ENCODE data around the gene OR10H3.

The OR10H3 gene

GRCh38 chr19:15737722-15738121 is at the start of gene OR10H3:
TSS of gene OR10H3 (plus strand) at chr19:15737985. CDS start at chr19:15741393, 3,408 bp downstream.
- no peak within 1 kb of the TSS for H2AFZ ChIP-seq (ENCODE audit: low read depth, low read length)
- no peaks in the 10 kb centered on the region for H3K79me2 ChIP-seq (ENCODE audit: low read length)
- no peaks in the 10 kb centered on the region for H4K20me1 ChIP-seq (ENCODE audit: insufficient read depth, low read length)
- no peaks in the 10 kb centered on the region for H3K4me1 ChIP-seq (ENCODE audit: low read length)
- no peak within 1 kb of the TSS for H3K27ac ChIP-seq (ENCODE audit: low read length)
- peaks cover 2% of the 10 kb centered on the region; the same call in 1 of the 2 replicates for H3K27me3 ChIP-seq (ENCODE audit: low read depth, low read length)
- no peak within 1 kb of the TSS for H3K4me3 ChIP-seq (ENCODE audit: low read length)
- no peak within 1 kb of the TSS for H3K9ac ChIP-seq (ENCODE audit: low read length)
- no peak within 1 kb of the TSS for H3K4me2 ChIP-seq (ENCODE audit: low read length)
- peaks cover 4% of the 10 kb centered on the region; the same call in 1 of the 2 replicates for H3K9me3 ChIP-seq (ENCODE audit: insufficient read depth, low read length)
- TF ChIP-seq EZH2phosphoT487 (IDR thresholded peaks at IDR 0.05; ENCODE audit: low read depth) (no peak), CTCF (IDR thresholded peaks at IDR 0.05; ENCODE audit: low read depth, low read length) (no peak)
- no peaks in the 10 kb centered on the region for H3K36me3 ChIP-seq (replicated peaks; ENCODE audit: low read depth, low read length)

GRCh38 chr19:15696654-15697194 is 41.1 kb upstream of the OR10H3 start:
- Histone ChIP-seq H3K27ac (ENCODE audit: low read length) (no peak overlapping the region), H4K20me1 (ENCODE audit: insufficient read depth, low read length) (no peaks in the 10 kb centered on the region), H3K4me3 (ENCODE audit: low read length) (no peak overlapping the region), H3K4me1 (ENCODE audit: low read length) (no peaks in the 10 kb centered on the region), H2AFZ (ENCODE audit: low read depth, low read length) (no peak overlapping the region), H3K36me3 (replicated peaks; ENCODE audit: low read depth, low read length) (no peaks in the 10 kb centered on the region), H3K9me3 (ENCODE audit: insufficient read depth, low read length) (no peaks in the 10 kb centered on the region), H3K9ac (ENCODE audit: low read length) (no peak overlapping the region), H3K4me2 (ENCODE audit: low read length) (no peak overlapping the region), H3K79me2 (ENCODE audit: low read length) (no peaks in the 10 kb centered on the region), H3K27me3 (ENCODE audit: low read depth, low read length) (peaks cover 9% of the 10 kb centered on the region; the same call in 1 of the 2 replicates)
- TF ChIP-seq CTCF (IDR thresholded peaks at IDR 0.05; ENCODE audit: low read depth, low read length) (no peak), EZH2phosphoT487 (IDR thresholded peaks at IDR 0.05; ENCODE audit: low read depth) (no peak)

- no peak overlapping the region for H3K4me2 ChIP-seq (ENCODE audit: low read length)
These were observed 35.8 kb upstream of the OR10H3 start for GRCh38 chr19:15701757-15702533.

More at GRCh38 chr19:15701757-15702533, 35.8 kb upstream of the OR10H3 start:
- no peak overlapping the region for H3K27ac ChIP-seq (ENCODE audit: low read length)
- H3K36me3 ChIP-seq (replicated peaks; ENCODE audit: low read depth, low read length), result no peaks in the 10 kb centered on the region
- H4K20me1 ChIP-seq (ENCODE audit: insufficient read depth, low read length), result no peaks in the 10 kb centered on the region
- H3K79me2 ChIP-seq (ENCODE audit: low read length), result no peaks in the 10 kb centered on the region
- H3K4me1 ChIP-seq (ENCODE audit: low read length), result no peaks in the 10 kb centered on the region
- H3K27me3 ChIP-seq (ENCODE audit: low read depth, low read length), result peaks cover 9% of the 10 kb centered on the region; the same call in 1 of the 2 replicates
- no peaks in the 10 kb centered on the region for H3K9me3 ChIP-seq (ENCODE audit: insufficient read depth, low read length)
- H3K9ac ChIP-seq (ENCODE audit: low read length), result no peak overlapping the region
- no peak overlapping the region for H3K4me3 ChIP-seq (ENCODE audit: low read length)
- TF ChIP-seq CTCF (IDR thresholded peaks at IDR 0.05; ENCODE audit: low read depth, low read length) (no peak), EZH2phosphoT487 (IDR thresholded peaks at IDR 0.05; ENCODE audit: low read depth) (no peak)
- H2AFZ ChIP-seq (ENCODE audit: low read depth, low read length), result no peak overlapping the region
